K562 (cell line): Measurements from ENCODE around the gene TFDP1. TPM values are rescaled to one million over a fixed set of nuclear protein-coding genes. Genes with fewer than 3 reads are reported as not detected.

Experiments
- ATAC-seq: fragments of 200-7000 bp; cut with Tn5 transposase; 3 replicates; pipeline ENCODE4 v1.9.1; 2020; ENCODE audit warnings: moderate library complexity
- BruUV-seq: library from RNA; stranded (reverse); fragments of 400-500 nt; replicated peaks from 2 replicates; lab custom pipeline; 2021; lab: Mats Ljungman, UMichigan
- CTCF ChIA-PET: fragments of 300-600 bp; formaldehyde crosslinking; extraction: SDS; loops from one replicate; lab custom pipeline; 2021; ENCODE audit warnings: low intra/inter-chr PET ratio; lab: Yijun Ruan, JAX
- POLR2A ChIA-PET: fragments of 300-600, 350-650 bp; sonication (Branson Sonifier 250); formaldehyde crosslinking; extraction: SDS; loops from one replicate; lab custom pipeline; 2021; ENCODE audit warnings: antibody characterized with exemption, inconsistent platforms; lab: Yijun Ruan, JAX
- DNase-seq, 4 experiments: peaks; one replicate each; pipeline versions ENCODE4 v3.0.0 to v3.0.0-alpha.2; 2011 to 2018; ENCODE audit warnings: low spot score in 3 of 4, mixed read lengths in 3 of 4; ENCODE audit errors: extremely low read depth in 1 of 4
- FAIRE-seq: peaks from 2 replicates; lab custom pipeline; 2011; peaks lifted over from hg19 to GRCh38; lab: Jason Lieb, UNC
- H2AFZ ChIP-seq: 2 replicates; pipeline ENCODE4 v1.6.0; 2011; ENCODE audit warnings: low read depth, low read length, control low read depth, inconsistent platforms
- H3K27ac ChIP-seq: fragments of 200-600 bp; 3 replicates; pipeline ENCODE4 v1.8.0; 2011; ENCODE audit warnings: low read depth, mild to moderate bottlenecking, control low read depth, inconsistent platforms, low read length, moderate library complexity, mixed read lengths; ENCODE audit errors: extremely low read depth
- H3K27me3 ChIP-seq, 2 experiments: fragments of 300-600 bp in 1 of 2; 2 replicates in 1 of 2; 3 replicates in 1 of 2; pipeline versions ENCODE4 v1.6.0 to v1.8.0; 2011; ENCODE audit warnings: inconsistent platforms in 2 of 2, low read length in 2 of 2, mild to moderate bottlenecking in 1 of 2, mixed read lengths in 1 of 2, moderate library complexity in 1 of 2; ENCODE audit not compliant: control insufficient read depth in 2 of 2, insufficient read depth in 2 of 2
- H3K36me3 ChIP-seq: fragments of 300-600 bp; 3 replicates; pipeline ENCODE4 v1.8.0; 2011; ENCODE audit warnings: mild to moderate bottlenecking, low read length, inconsistent platforms; ENCODE audit not compliant: control insufficient read depth, insufficient read depth
- H3K4me1 ChIP-seq, 2 experiments: fragments of 200-600 bp in 1 of 2; replicated peaks in 1 of 2; 2 replicates in 1 of 2; 3 replicates in 1 of 2; pipeline versions ENCODE4 v1.5.1 to v1.8.0; 2011; ENCODE audit warnings: inconsistent platforms in 2 of 2, low read length in 2 of 2, mild to moderate bottlenecking in 1 of 2, mixed read lengths in 1 of 2, moderate library complexity in 1 of 2; ENCODE audit not compliant: control insufficient read depth in 2 of 2, insufficient read depth in 2 of 2
- H3K4me2 ChIP-seq: 2 replicates; pipeline ENCODE4 v1.6.1; 2011; ENCODE audit warnings: low read length, control low read depth, inconsistent platforms, mixed read lengths; ENCODE audit not compliant: insufficient read depth
- H3K4me3 ChIP-seq: fragments of 200-600 bp; sonication (generic), shearing (Covaris generic); 2 replicates; pipeline ENCODE4 v1.5.1; 2016; ENCODE audit warnings: control low read depth, inconsistent platforms
- H3K79me2 ChIP-seq: fragments of 200-600 bp; 3 replicates; pipeline ENCODE4 v1.8.0; 2011; ENCODE audit warnings: low read length, inconsistent platforms; ENCODE audit not compliant: control insufficient read depth, insufficient read depth
- H3K9ac ChIP-seq, 2 experiments: 2 replicates each; pipeline versions ENCODE4 v1.6.0 to v1.6.1; 2011; ENCODE audit warnings: low read depth in 2 of 2, low read length in 2 of 2, control low read depth in 1 of 2, inconsistent platforms in 1 of 2, mild to moderate bottlenecking in 1 of 2, mixed read lengths in 1 of 2; ENCODE audit not compliant: insufficient read depth in 1 of 2
- H3K9me1 ChIP-seq: one replicate; pipeline ENCODE4 v1.6.0; 2011; ENCODE audit warnings: inconsistent platforms, mild to moderate bottlenecking, low read length, moderate library complexity; ENCODE audit not compliant: control insufficient read depth, insufficient read depth
- H3K9me3 ChIP-seq: replicated peaks from 2 replicates; pipeline ENCODE4 v1.5.1; 2011; ENCODE audit warnings: low read depth, low read length, inconsistent platforms; ENCODE audit not compliant: control insufficient read depth, insufficient read depth
- H4K20me1 ChIP-seq: replicated peaks from 2 replicates; pipeline ENCODE4 v1.6.1; 2011; ENCODE audit warnings: low read length, inconsistent platforms, mixed read lengths; ENCODE audit not compliant: control insufficient read depth, insufficient read depth
- GATAD2A ChIP-seq: fragments of 450-650 bp; IDR thresholded peaks from 2 replicates; pipeline ENCODE4 v1.6.1; 2017
- MED1 ChIP-seq: sonication (generic); formaldehyde crosslinking; IDR thresholded peaks from 2 replicates; pipeline ENCODE4 v1.8.1; 2023; ENCODE audit warnings: missing genetic modification reagents, borderline replicate concordance
- MTA1 ChIP-seq: fragments of 450-650 bp; IDR thresholded peaks from 2 replicates; pipeline ENCODE4 v1.6.1; 2017; ENCODE audit warnings: borderline replicate concordance
- NEUROD1 ChIP-seq: fragments of 150-350 bp; IDR thresholded peaks from 2 replicates; pipeline ENCODE4 v1.6.1; 2014; ENCODE audit warnings: borderline replicate concordance, low read length, low read depth; ENCODE audit not compliant: partially characterized antibody
- RFX1 ChIP-seq: fragments of 450-650 bp; IDR thresholded peaks from 2 replicates; pipeline ENCODE4 v1.6.1; 2016; ENCODE audit warnings: mild to moderate bottlenecking, moderate library complexity
- SRSF9 ChIP-seq: fragments of 200-400 bp; formaldehyde crosslinking; IDR thresholded peaks from 2 replicates; pipeline ENCODE4 v1.6.1; 2017; ENCODE audit warnings: low read depth, low read length, borderline replicate concordance
- TARDBP ChIP-seq: fragments of 450-650 bp; IDR thresholded peaks from 2 replicates; pipeline ENCODE4 v1.6.1; 2016
- ZMIZ1 ChIP-seq, 2 experiments: fragments of 150-350 bp in 1 of 2; IDR thresholded peaks; 2 replicates each; pipeline ENCODE4 v1.6.1; 2012 to 2016; ENCODE audit warnings: low read depth in 2 of 2, low read length in 2 of 2, mild to moderate bottlenecking in 1 of 2, moderate library complexity in 1 of 2
- ZNF431 ChIP-seq: sonication (generic); formaldehyde crosslinking; IDR thresholded peaks from 2 replicates; pipeline ENCODE4 v1.8.0; 2022; ENCODE audit warnings: mild to moderate bottlenecking, missing genetic modification reagents
- WGBS: fragments of 100-300 bp; shearing (Covaris generic); methylation state at CpG from one replicate; pipeline ENCODE4 v1.1.6; 2016; ENCODE audit warnings: low coverage, mixed read lengths; ENCODE audit not compliant: insufficient coverage; ENCODE audit errors: missing lambda C conversion rate; 5-methylcytosine and 5-hydroxymethylcytosine counted together
- in situ Hi-C: fragments of 300-500 bp; cut with MboI; formaldehyde crosslinking; loops from 4 replicates; pipeline ENCODE4 v1.15.0; 2018; ENCODE audit warnings: inconsistent platforms, mixed read lengths
- intact Hi-C: fragments of 100-400 bp; cut with micrococcal nuclease; formaldehyde crosslinking; loops from 2 replicates; pipeline ENCODE4 v1.14.2; 2022
- polyA plus RNA-seq, 8 experiments: library from polyadenylated mRNA; depleted of rRNA in 4 of 8; stranded (reverse) in 5 of 8; unstranded in 3 of 8; fragments of >200 nt; fragmentation: Nextera tagmentation in 2 of 8; fragmentation: Illumina TruSeq in 1 of 8; extraction: Ambion mirVana in 2 of 8; extraction: Trizol in 1 of 8; gene quantifications; 2 replicates each; pipeline versions ENCODE4 v1.2.1 to v1.2.3, GENCODE V29; 2011 to 2014; ENCODE audit warnings: inconsistent platforms in 1 of 8, missing spikeins in 1 of 8
- total RNA-seq, 7 experiments: library from RNA; depleted of rRNA in 6 of 7; stranded (reverse); fragments of >200 nt in 6 of 7; fragmentation: Illumina TruSeq in 2 of 7; extraction: Trizol in 2 of 7; gene quantifications; 2 replicates each; pipeline versions ENCODE4 v1.2.1 to v1.2.3, GENCODE V29; 2011 to 2021; ENCODE audit warnings: low replicate concordance in 1 of 7
- TF ChIP-seq, protein P1 (sequence below): sonication (generic); formaldehyde crosslinking; IDR thresholded peaks from 2 replicates; pipeline ENCODE4 v1.8.0; 2022; ENCODE audit warnings: mild to moderate bottlenecking, missing genetic modification reagents

The TFDP1 gene
- total and polyA plus RNA-seq, 9 of the 15 experiments (the other 6 are each of a cell fraction or from before 2014, with no cell fraction given) = 33.8 to 145 (median 69.1) TPM

- TF ChIP-seq, protein P1, sequence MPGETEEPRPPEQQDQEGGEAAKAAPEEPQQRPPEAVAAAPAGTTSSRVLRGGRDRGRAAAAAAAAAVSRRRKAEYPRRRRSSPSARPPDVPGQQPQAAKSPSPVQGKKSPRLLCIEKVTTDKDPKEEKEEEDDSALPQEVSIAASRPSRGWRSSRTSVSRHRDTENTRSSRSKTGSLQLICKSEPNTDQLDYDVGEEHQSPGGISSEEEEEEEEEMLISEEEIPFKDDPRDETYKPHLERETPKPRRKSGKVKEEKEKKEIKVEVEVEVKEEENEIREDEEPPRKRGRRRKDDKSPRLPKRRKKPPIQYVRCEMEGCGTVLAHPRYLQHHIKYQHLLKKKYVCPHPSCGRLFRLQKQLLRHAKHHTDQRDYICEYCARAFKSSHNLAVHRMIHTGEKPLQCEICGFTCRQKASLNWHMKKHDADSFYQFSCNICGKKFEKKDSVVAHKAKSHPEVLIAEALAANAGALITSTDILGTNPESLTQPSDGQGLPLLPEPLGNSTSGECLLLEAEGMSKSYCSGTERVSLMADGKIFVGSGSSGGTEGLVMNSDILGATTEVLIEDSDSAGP (CRISPR knock-in tag) = no peak
Observed at GRCh38 chr13:113638173-113638746, 53.7 kb downstream of the TFDP1 start (continued).

- Histone ChIP-seq H3K4me3 (no peak overlapping the region), H3K9ac (no peak overlapping the region), H3K27me3 (no peaks in the 10 kb centered on the region)
- no peak for ATAC-seq
- TF ChIP-seq GATAD2A (no peak), MED1 (CRISPR knock-in tag) (no peak), SRSF9 (no peak), ZMIZ1 (IDR thresholded peaks at IDR 0.05; ENCODE audit: low read depth in 2 of 2, low read length in 2 of 2) (no peak), NEUROD1 (no peak), ZNF431 (CRISPR knock-in tag) (no peak), TARDBP (no peak), MTA1 (no peak), RFX1 (no peak)
- TF ChIP-seq, all 486 proteins: peak for 0
- WGBS = 97% methylated on average over 7 of the region's 8 CpGs
- Histone ChIP-seq H3K4me1 (no peaks in the 10 kb centered on the region), H3K27ac (no peak overlapping the region), H4K20me1 (no peaks in the 10 kb centered on the region), H3K4me2 (no peak overlapping the region), H3K36me3 (peaks cover 76% of the 10 kb centered on the region), H2AFZ (no peak overlapping the region), H3K9me1 (no peaks in the 10 kb centered on the region), H3K9me3 (peaks cover 5% of the 10 kb centered on the region), H3K79me2 (no peaks in the 10 kb centered on the region)
- in situ Hi-C loops = no loop called here
- POLR2A ChIA-PET = no interaction called here
- no peak for DNase-seq
- intact Hi-C loops = no loop called here
- no peak for FAIRE-seq
- no TSS peak for BruUV-seq
- CTCF ChIA-PET = no interaction called here
Observed at GRCh38 chr13:113638806-113639205, 54.3 kb downstream of the TFDP1 start.
